Ammon's horn (tissue), 1 donor: Measurements from ENCODE around the gene EFCAB5.
"Not testable (repeated sequence)": the region's sequence is repeated elsewhere in the genome, so short reads cannot be mapped to it uniquely, and the experiment has no call there.

Source experiments
- DNase-seq: peaks from one replicate; pipeline ENCODE4 v3.0.0-alpha.2; 2016; ENCODE audit warnings: low spot score

The EFCAB5 gene

DNA sequence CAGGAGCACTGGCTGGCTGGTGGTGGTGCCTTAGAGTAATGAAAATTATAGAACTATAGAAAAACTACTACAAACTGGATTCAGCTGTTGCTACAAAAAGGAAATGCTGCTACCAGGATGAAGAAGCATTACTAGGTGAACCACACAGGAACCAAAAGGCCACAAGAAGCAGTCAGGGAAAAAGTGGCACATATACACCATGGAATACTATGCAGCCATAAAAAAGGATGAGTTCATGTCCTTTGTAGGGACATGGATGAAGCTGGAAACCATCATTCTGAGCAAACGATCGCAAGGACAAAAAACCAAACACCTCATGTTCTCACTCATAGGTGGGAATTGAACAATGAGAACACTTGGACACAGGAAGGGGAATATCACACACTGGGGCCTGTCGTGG is 5.5 kb upstream of the EFCAB5 start:
- DNase-seq, result not testable (repeated sequence)

GRCh38 chr17:29936724-29937123 is 4.7 kb upstream of the EFCAB5 start:
- no peak for DNase-seq

GRCh38 chr17:29945281-29945680 is 3.8 kb downstream of the EFCAB5 start:
- DNase-seq, result no peak

DNA sequence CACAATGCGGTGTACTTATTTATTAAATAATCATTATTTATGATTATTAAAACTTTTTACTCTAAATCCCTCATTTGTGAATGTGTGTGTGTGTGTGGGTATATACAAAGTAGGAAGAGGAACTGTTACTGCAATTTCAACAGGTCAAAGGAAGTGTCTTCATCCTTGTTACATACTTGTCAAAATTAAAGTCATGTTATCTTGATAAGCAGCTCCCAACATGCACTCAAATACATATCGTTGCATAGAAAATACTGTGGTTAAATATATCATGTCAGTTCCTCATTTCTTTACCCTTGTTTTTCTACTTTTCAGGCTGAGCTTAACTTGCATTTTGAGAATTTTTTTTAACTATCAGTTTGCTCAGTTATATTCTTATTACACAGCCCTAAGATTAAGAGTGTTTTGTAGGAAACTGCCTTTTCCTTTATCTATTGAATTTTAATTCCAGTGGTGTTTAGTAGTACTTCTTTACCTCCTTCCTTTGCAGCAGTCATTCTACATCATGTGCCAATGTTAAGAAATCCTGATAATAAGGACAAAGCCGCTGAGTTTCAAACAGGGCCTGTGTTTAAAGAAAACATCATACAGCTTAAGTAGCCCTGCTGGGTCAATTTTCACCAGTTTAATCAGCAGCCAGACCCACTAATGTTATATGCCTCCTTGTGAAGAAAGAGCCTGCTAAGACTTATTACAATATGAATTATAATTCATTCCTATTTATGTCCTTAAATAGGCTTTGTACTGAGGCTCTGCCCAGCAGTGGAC is 7.2 kb downstream of the EFCAB5 start:
- DNase-seq, result no peak

- DNase-seq, result no peak
These were observed 8.3 kb downstream of the EFCAB5 start for GRCh38 chr17:29949696-29950095.

- DNase-seq, result no peak
These were observed 13.0 kb downstream of the EFCAB5 start for GRCh38 chr17:29954405-29954804.

DNA sequence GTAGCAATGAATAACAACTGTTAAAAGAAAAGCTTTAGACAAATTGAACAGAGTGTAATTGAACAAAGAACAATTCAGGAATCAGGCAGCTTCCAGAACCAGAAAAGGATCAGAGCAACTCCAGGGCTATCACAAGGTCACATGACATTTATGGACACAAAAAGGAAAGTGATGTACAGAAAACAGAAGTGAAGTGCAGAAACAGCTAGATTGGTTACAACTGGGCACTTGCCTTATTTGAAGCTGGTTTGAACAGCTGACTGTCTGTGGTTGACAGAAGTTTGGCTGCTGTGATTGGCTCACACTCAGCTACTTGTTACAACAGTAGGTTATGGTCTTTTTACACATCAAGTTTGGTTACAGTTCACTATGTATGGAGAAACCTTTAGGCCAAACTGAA is 14.8 kb downstream of the EFCAB5 start:
- peak; percentile 9 for DNase-seq

GRCh38 chr17:29957488-29957887 is 16.1 kb downstream of the EFCAB5 start:
- DNase-seq, result not testable (repeated sequence)

- no peak for DNase-seq
These were observed 17.7 kb downstream of the EFCAB5 start for GRCh38 chr17:29958947-29959657.

DNA sequence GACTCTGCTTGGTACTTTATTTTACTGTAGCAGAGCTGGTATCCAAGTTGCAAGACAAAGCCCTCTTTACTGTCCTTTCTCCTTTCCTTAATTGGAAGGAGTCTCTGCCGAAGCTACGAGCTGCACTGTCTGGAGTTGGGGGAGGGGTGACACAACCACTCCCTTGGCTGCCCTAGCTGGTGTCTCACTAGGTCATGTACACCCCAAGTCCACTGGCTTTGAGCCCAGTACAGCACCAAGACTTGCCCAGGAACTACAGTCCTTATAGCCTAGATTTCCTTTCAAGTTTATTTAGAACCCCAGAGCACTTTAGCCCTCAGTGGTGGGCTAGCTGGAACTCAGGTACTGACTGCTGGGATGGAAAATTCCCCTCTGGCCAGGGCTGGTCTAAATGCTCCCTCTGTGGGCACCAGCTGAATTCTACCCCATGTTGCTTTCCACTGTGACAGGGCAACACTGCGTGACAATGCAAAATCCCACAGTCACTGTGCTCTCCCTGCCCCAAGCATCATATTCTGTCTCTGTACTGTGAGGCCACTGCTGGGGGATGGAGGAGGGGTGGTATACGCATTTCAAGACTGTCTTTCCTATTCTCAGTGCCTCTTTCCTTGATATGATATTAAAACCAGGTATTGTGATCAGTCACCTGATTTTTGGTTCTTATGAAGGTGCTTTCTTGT is 18.4 kb downstream of the EFCAB5 start:
- DNase-seq, result no peak

- DNase-seq, result no peak
These were observed 21.2 kb downstream of the EFCAB5 start for GRCh38 chr17:29962656-29963055.

DNA sequence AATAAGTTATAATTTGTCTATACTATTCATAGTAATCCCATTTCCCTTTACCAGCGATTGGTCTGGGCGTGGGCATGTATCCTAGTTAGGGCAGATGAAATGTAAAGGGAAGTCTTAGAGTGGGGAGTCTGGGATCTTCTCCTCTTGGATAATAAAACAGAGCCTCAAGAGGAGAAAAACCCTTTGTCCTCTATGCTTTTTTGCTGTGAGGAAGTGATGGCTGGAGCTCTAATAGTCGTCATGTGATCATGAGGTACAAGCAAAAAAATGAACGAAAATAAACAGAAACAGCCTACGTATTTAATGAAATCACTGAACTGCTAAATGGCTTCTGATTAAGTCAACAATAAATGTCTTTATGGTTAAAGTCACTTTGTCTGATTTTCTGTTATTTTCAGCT is 26.8 kb downstream of the EFCAB5 start:
- no peak for DNase-seq

DNA sequence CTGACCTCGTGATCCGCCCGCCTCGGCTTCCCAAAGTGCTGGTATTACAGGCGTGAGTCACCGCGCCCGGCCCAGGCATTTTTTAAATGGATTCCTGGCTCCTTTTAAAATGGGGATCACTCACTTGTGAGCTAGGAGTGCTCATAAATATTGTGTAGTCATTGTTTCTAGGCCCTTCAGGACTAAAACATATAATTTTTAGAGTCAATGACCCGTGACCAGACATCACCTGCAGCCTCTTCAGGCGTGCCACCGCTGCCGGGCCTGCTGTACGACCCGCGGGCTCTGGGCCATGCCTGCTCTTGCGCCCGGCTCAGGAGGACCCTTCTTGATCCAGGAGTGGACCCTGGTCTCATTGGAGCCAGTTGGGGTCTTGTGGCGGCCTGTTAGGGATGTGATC is 30.8 kb downstream of the EFCAB5 start:
- no peak for DNase-seq

GRCh38 chr17:29973005-29973404 is 31.6 kb downstream of the EFCAB5 start:
- no peak for DNase-seq

DNA sequence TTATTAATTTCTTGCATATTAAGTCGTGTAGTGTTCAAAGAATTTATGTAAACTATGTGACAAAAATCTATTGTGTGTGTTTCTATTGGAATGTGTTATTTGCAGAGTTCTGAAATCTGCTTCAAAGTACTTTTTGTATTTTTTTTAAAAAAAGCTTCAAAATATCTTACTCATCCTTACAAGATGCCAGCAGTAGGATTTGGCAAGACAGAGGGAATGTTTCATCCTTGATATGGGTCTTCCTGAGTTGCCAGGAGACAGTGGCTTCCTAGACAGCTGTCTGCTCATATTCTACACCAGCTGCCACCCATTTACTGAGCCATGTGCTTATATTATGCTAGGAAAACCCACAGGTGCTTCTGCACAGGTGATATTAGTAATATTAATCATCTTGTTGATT is 36.4 kb downstream of the EFCAB5 start:
- peak; percentile 20 for DNase-seq

- no peak for DNase-seq
These were observed 38.8 kb downstream of the EFCAB5 start for GRCh38 chr17:29980261-29980660.

- no peak for DNase-seq
These were observed 41.7 kb downstream of the EFCAB5 start for GRCh38 chr17:29982991-29983653.

DNA sequence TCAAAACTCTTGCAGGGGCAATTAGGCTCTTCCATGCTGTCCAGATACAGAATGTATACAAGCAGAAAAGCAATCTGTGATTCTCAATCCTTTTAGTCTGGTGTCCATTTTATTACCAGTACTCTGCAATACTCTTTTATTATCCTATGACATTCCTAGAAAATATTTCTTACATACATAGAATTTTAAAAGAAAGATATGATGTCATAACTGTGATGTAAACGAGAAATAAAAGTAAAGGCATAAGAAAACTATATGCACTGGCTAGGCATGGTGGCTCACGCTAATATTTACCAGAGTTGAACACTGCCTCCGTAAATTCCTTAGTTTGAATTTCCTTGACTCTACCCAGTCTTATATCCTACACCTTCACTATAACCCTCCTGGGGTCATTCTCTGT is 55.0 kb downstream of the EFCAB5 start:
- no peak for DNase-seq

DNA sequence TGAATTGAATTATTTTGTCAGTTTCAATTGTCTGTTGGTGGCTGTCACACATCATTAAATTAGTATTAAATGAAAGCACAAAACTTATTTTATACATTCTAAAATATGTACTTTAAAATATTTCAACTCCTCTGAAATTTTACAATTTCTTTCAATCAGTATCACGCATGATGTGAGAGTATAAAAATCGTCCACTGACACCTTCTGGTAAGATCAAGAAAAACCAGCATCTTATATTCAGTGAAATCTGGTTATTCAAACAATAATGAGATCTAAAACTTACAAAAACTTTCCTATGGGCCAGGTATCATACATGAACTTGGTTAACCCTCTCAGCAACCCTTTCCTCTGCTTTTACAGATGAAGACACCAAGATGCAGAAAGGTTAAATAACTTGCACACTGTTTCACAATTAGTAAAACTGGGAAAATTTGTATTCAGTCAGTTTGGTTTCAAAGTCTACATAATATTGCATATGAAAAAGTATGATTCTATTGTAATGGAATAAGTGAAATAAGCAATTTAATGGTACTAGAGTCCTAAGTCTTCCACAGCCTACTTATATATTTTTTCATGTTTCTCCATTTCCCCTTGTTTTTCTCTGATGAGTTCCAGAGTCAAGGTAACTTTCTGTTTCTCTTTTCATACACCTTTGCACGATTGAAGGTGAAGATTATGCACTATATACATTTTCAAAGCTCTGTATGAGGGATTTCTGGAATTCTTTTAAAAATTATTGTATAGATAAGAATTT is 58.7 kb downstream of the EFCAB5 start:
- peak; percentile 4 for DNase-seq

DNA sequence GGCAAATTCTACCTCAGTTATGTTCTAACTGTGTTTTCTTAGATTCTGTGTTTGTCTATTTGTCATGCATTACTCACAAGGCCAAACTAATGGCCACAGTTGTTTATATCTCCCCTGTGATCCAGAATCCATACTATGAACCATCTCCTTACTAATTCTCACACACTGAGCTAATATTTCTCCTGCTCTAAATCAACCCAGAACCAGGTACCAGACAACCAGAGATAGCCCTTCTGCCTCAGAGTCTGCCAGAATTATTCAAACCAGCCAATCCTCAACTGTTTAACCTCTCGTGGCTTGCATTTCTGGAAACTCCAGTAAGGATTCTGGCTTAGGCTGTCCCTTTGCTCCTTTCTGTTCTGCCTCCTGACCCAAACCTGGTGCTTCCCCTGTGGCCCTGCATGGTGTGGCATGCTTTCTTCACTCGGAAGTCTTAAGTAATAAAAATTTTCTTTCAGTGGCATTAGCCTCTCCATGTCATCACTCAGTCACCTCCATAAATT is 59.4 kb downstream of the EFCAB5 start:
- DNase-seq, result no peak

- DNase-seq, result no peak
These were observed 60.7 kb downstream of the EFCAB5 start for GRCh38 chr17:30002088-30002487.
